HCT116 (cell line): ENCODE results near the gene NSUN2. TPM values are rescaled to one million over a fixed set of nuclear protein-coding genes. Genes with fewer than 3 reads are reported as not detected.

Experiments used
- ATAC-seq: fragments of 200-7000 bp; cut with Tn5 transposase; 2 replicates; pipeline ENCODE4 v1.9.1; 2020; ENCODE audit warnings: mild to moderate bottlenecking, moderate library complexity
- BruUV-seq: library from RNA; stranded (reverse); fragments of 400-500 nt; replicated peaks from 2 replicates; lab custom pipeline; 2021; lab: Mats Ljungman, UMichigan
- CTCF ChIA-PET: fragments of 300-600 bp; sonication (Branson Sonifier 250); formaldehyde crosslinking; loops from one replicate; lab custom pipeline; 2021; ENCODE audit warnings: antibody characterized with exemption; lab: Charles Lee
- POLR2A ChIA-PET: fragments of 300-600, 350-600 bp; sonication (Branson Sonifier 250); formaldehyde crosslinking; loops from one replicate; lab custom pipeline; 2021; ENCODE audit warnings: antibody characterized with exemption; lab: Charles Lee
- RAD21 ChIA-PET, 2 experiments: fragments of 300-600 bp; sonication (Branson Sonifier 250); formaldehyde crosslinking; loops; one replicate each; lab custom pipeline; 2023; ENCODE audit warnings: low total read pairs in 2 of 2; ENCODE audit not compliant: uncharacterized antibody in 2 of 2, unreplicated experiment in 2 of 2, low non-redundant PET in 1 of 2; lab: Charles Lee
- DNase-seq: peaks from one replicate; pipeline ENCODE4 v3.0.0-alpha.2; 2010; ENCODE audit warnings: low read depth, low spot score
- H2AFZ ChIP-seq: fragments of 200-600 bp; shearing (Covaris generic), sonication (generic); 2 replicates; pipeline ENCODE4 v1.6.1; 2017; ENCODE audit warnings: low read depth, mixed run types, mixed read lengths, antibody characterized with exemption, low read length; ENCODE audit not compliant: poor library complexity, severe bottlenecking
- H3K27ac ChIP-seq: 2 replicates; pipeline ENCODE4 v1.5.1; 2012; ENCODE audit warnings: low read depth, low read length
- H3K27me3 ChIP-seq: fragments of 200-600 bp; sonication (generic); 2 replicates; pipeline ENCODE4 v1.6.1; 2016; ENCODE audit warnings: mixed run types, low read length, mixed read lengths; ENCODE audit not compliant: insufficient read depth
- H3K36me3 ChIP-seq, 2 experiments: fragments of 200-500 bp in 1 of 2; fragments of 200-600 bp in 1 of 2; sonication (Bioruptor generic) in 1 of 2; sonication (generic) in 1 of 2; 2 replicates each; pipeline versions ENCODE4 v1.5.1 to v1.6.1; 2014 to 2016; ENCODE audit warnings: low read length in 2 of 2, inconsistent platforms in 1 of 2, mixed read lengths in 1 of 2, mixed run types in 1 of 2; ENCODE audit not compliant: insufficient read depth in 2 of 2, control insufficient read depth in 1 of 2
- H3K4me1 ChIP-seq, 2 experiments: fragments of 200-600 bp in 1 of 2; sonication (generic) in 1 of 2; 2 replicates each; pipeline versions ENCODE4 v1.5.1 to v1.6.1; 2012 to 2017; ENCODE audit warnings: low read length in 2 of 2, inconsistent platforms in 1 of 2, mild to moderate bottlenecking in 1 of 2, mixed read lengths in 1 of 2, mixed run types in 1 of 2, moderate library complexity in 1 of 2; ENCODE audit not compliant: insufficient read depth in 2 of 2, control insufficient read depth in 1 of 2
- H3K4me2 ChIP-seq: fragments of 200-600 bp; sonication (generic); 2 replicates; pipeline ENCODE4 v1.6.1; 2017; ENCODE audit warnings: mixed run types, low read length, mixed read lengths
- H3K4me3 ChIP-seq, 2 experiments: fragments of 200-600 bp in 1 of 2; sonication (generic) in 1 of 2; replicated peaks in 1 of 2; 2 replicates each; pipeline ENCODE4 v1.5.1; 2011 to 2016; ENCODE audit warnings: low read length in 2 of 2, control low read depth in 1 of 2, low read depth in 1 of 2, mild to moderate bottlenecking in 1 of 2, mixed read lengths in 1 of 2, mixed run types in 1 of 2
- H3K79me2 ChIP-seq: fragments of 200-600 bp; sonication (generic); 2 replicates; pipeline ENCODE4 v1.6.1; 2017; ENCODE audit warnings: mild to moderate bottlenecking, mixed run types, low read length, moderate library complexity, mixed read lengths; ENCODE audit not compliant: insufficient read depth
- H3K9ac ChIP-seq: fragments of 200-600 bp; sonication (generic); 2 replicates; pipeline ENCODE4 v1.6.1; 2016; ENCODE audit warnings: low read length, mixed read lengths
- H3K9me2 ChIP-seq: fragments of 200-600 bp; sonication (generic), shearing (Covaris generic); 2 replicates; pipeline ENCODE4 v1.6.1; 2017; ENCODE audit warnings: mixed run types, mild to moderate bottlenecking, moderate library complexity; ENCODE audit not compliant: insufficient read depth
- H3K9me3 ChIP-seq, 2 experiments: fragments of 200-500 bp in 1 of 2; fragments of 200-600 bp in 1 of 2; sonication (Bioruptor generic) in 1 of 2; sonication (generic) in 1 of 2; 2 replicates each; pipeline ENCODE4 v1.6.1; 2014 to 2017; ENCODE audit warnings: low read length in 2 of 2, mixed read lengths in 2 of 2, inconsistent platforms in 1 of 2, low read depth in 1 of 2, mild to moderate bottlenecking in 1 of 2, mixed run types in 1 of 2, moderate library complexity in 1 of 2; ENCODE audit not compliant: control insufficient read depth in 1 of 2, insufficient read depth in 1 of 2
- H4K20me1 ChIP-seq: fragments of 200-600 bp; sonication (generic), shearing (Covaris generic); 2 replicates; pipeline ENCODE4 v1.6.1; 2017; ENCODE audit warnings: mixed run types, mild to moderate bottlenecking, moderate library complexity; ENCODE audit not compliant: insufficient read depth
- CBX3 ChIP-seq: IDR thresholded peaks from 2 replicates; pipeline ENCODE4 v1.6.1; 2012; ENCODE audit warnings: low read depth
- CTCF ChIP-seq, 3 experiments: fragments of 200-600 bp in 1 of 3; sonication (generic) in 1 of 3; IDR thresholded peaks in 2 of 3; conservative IDR thresholded peaks in 1 of 3; 2 replicates each; pipeline ENCODE4 v1.5.1; 2012 to 2017; ENCODE audit warnings: low read depth in 2 of 3, low read length in 2 of 3, antibody characterized with exemption in 1 of 3, borderline replicate concordance in 1 of 3, control low read depth in 1 of 3, mild to moderate bottlenecking in 1 of 3, mixed read lengths in 1 of 3, mixed run types in 1 of 3, moderate library complexity in 1 of 3; ENCODE audit not compliant: insufficient read depth in 1 of 3
- EGR1 ChIP-seq: IDR thresholded peaks from 2 replicates; pipeline ENCODE4 v1.6.1; 2012; ENCODE audit warnings: low read depth
- EZH2 ChIP-seq: fragments of 200-600 bp; sonication (generic); IDR thresholded peaks from 2 replicates; pipeline ENCODE4 v1.6.1; 2017; ENCODE audit warnings: antibody characterized with exemption, mixed run types
- FOSL1 ChIP-seq: IDR thresholded peaks from 2 replicates; pipeline ENCODE4 v1.6.1; 2012; ENCODE audit warnings: low read depth
- JUND ChIP-seq: IDR thresholded peaks from 2 replicates; pipeline ENCODE4 v1.6.1; 2012
- POLR2A ChIP-seq: IDR thresholded peaks from 2 replicates; pipeline ENCODE4 v1.7.0; 2011; ENCODE audit warnings: borderline replicate concordance; ENCODE audit not compliant: insufficient read depth, insufficient read length; ENCODE audit errors: extremely low read depth
- RAD21 ChIP-seq: IDR thresholded peaks from 2 replicates; pipeline ENCODE4 v1.6.1; 2012; ENCODE audit warnings: low read depth, mild to moderate bottlenecking
- SIN3A ChIP-seq: IDR thresholded peaks from 2 replicates; pipeline ENCODE4 v1.6.1; 2012; ENCODE audit warnings: low read depth
- SP1 ChIP-seq: IDR thresholded peaks from 2 replicates; pipeline ENCODE4 v1.6.1; 2012; ENCODE audit warnings: low read depth
- TCF7L2 ChIP-seq: IDR thresholded peaks from 2 replicates; pipeline ENCODE4 v1.7.0; 2011; ENCODE audit warnings: borderline replicate concordance, inconsistent platforms; ENCODE audit not compliant: insufficient read depth, insufficient read length; ENCODE audit errors: extremely low read depth
- ZBTB33 ChIP-seq: IDR thresholded peaks from 2 replicates; pipeline ENCODE4 v1.6.1; 2011; ENCODE audit warnings: mild to moderate bottlenecking, low read length, moderate library complexity; ENCODE audit not compliant: insufficient replicate concordance; ENCODE audit errors: extremely low read depth
- ZNF274 ChIP-seq: fragments of 200-500 bp; sonication (Bioruptor generic); IDR thresholded peaks from 2 replicates; pipeline ENCODE4 v1.6.1; 2014; ENCODE audit warnings: mild to moderate bottlenecking, low read depth, low read length, inconsistent platforms
- intact Hi-C: fragments of 100-400 bp; cut with micrococcal nuclease; formaldehyde crosslinking; loops from 2 replicates; pipeline ENCODE4 v1.10.0; 2022
- total RNA-seq: library from RNA; stranded (reverse); gene quantifications from one replicate; pipeline ENCODE4 v1.2.1, GENCODE V29; 2021; ENCODE audit not compliant: unreplicated experiment

Gene NSUN2
- total RNA-seq, 1 experiment from 2014 or later, result 101 TPM

GRCh38 chr5:6623941-6624340, 8.9 kb downstream of the NSUN2 start:
- POLR2A ChIA-PET, result interaction anchor here (1.5 kb wide), 1 partner anchor 9 kb away, joined by 4 read pairs; the partner anchor contains the start of genes NSUN2 and SRD5A1
- no peak for ATAC-seq
- Histone ChIP-seq H2AFZ (no peak overlapping the region), H3K4me3 (no peak overlapping the region), H3K9me2 (no peaks in the 10 kb centered on the region), H3K4me2 (no peak overlapping the region), H4K20me1 (peaks cover 30% of the 10 kb centered on the region; the same call in 1 of the 2 replicates), H3K27me3 (no peaks in the 10 kb centered on the region), H3K9ac (no peak overlapping the region), H3K4me1 (no peaks in the 10 kb centered on the region), H3K27ac (no peak overlapping the region), H3K36me3 (peaks cover 80 to 89% of the 10 kb centered on the region in 2 experiments), H3K9me3 (no peaks in the 10 kb centered on the region), H3K79me2 (peaks cover 98% of the 10 kb centered on the region)
- no peak for DNase-seq
- RAD21 ChIA-PET, result no interaction called here
- BruUV-seq, result no TSS peak
- TF ChIP-seq SP1 (no peak), TCF7L2 (no peak)
- intact Hi-C loops, result no loop called here
- CTCF ChIA-PET, result no interaction called here

GRCh38 chr5:6623228-6623627, 9.6 kb downstream of the NSUN2 start:
- RAD21 ChIA-PET, result no interaction called here
- CTCF ChIA-PET, result no interaction called here
- no TSS peak for BruUV-seq
- POLR2A ChIA-PET, result no interaction called here
- Histone ChIP-seq H4K20me1 (peaks cover 37% of the 10 kb centered on the region; the same call in 1 of the 2 replicates), H2AFZ (no peak overlapping the region), H3K4me2 (no peak overlapping the region), H3K9ac (no peak overlapping the region), H3K27me3 (no peaks in the 10 kb centered on the region), H3K4me1 (no peaks in the 10 kb centered on the region), H3K4me3 (no peak overlapping the region), H3K9me3 (no peaks in the 10 kb centered on the region), H3K9me2 (no peaks in the 10 kb centered on the region), H3K36me3 (peaks cover 80 to 87% of the 10 kb centered on the region in 2 experiments), H3K79me2 (peaks cover 98% of the 10 kb centered on the region), H3K27ac (no peak overlapping the region)
- DNase-seq (no peak), ATAC-seq (no peak)
- intact Hi-C loops, result no loop called here
- TF ChIP-seq EZH2 (no peak), TCF7L2 (no peak), EGR1 (no peak), SIN3A (no peak), JUND (no peak), CTCF (IDR thresholded peaks at IDR 0.05 in 2 of 3, conservative IDR thresholded peaks at IDR 0.05 in 1 of 3; ENCODE audit: borderline replicate concordance in 1 of 3, insufficient read depth in 1 of 3, low read depth in 2 of 3, low read length in 2 of 3) (no peak), CBX3 (no peak), ZBTB33 (no peak), RAD21 (no peak), FOSL1 (no peak), POLR2A (no peak), ZNF274 (no peak)
